GM12878 (cell line): ENCODE results near the gene OSTN. TPM values are rescaled to one million over a fixed set of nuclear protein-coding genes. Genes with fewer than 3 reads are reported as not detected.

ENCODE experiments used
- ATAC-seq: fragments of 200-7000 bp; cut with Tn5 transposase; 3 replicates; pipeline ENCODE4 v1.9.1; 2020; ENCODE audit warnings: mild to moderate bottlenecking, moderate library complexity
- BruUV-seq: library from RNA; stranded (reverse); fragments of 400-500 nt; replicated peaks from 2 replicates; lab custom pipeline; 2021; lab: Mats Ljungman, UMichigan
- CTCF ChIA-PET: fragments of 300-600 bp; sonication (Branson Sonifier 250); formaldehyde crosslinking; extraction: SDS; loops from one replicate; lab custom pipeline; 2021; ENCODE audit warnings: inconsistent platforms; lab: Yijun Ruan, JAX
- POLR2A ChIA-PET: fragments of 350-600 bp; formaldehyde crosslinking; extraction: SDS; loops from one replicate; lab custom pipeline; 2021; ENCODE audit warnings: inconsistent platforms; lab: Charles Lee
- RAD21 ChIA-PET: fragments of 300-600 bp; sonication (Branson Sonifier 250); formaldehyde crosslinking; loops from one replicate; lab custom pipeline; 2023; ENCODE audit warnings: antibody characterized with exemption; ENCODE audit not compliant: unreplicated experiment; lab: Charles Lee
- SMC1A ChIA-PET: fragments of 300-600 bp; sonication (Branson Sonifier 250); formaldehyde crosslinking; loops from one replicate; lab custom pipeline; 2023; ENCODE audit not compliant: unreplicated experiment, uncharacterized antibody; lab: Charles Lee
- DNase-seq: peaks from one replicate; pipeline ENCODE4 v3.0.0-alpha.2; 2011; ENCODE audit warnings: low read depth, low spot score
- FAIRE-seq: peaks from 3 replicates; lab custom pipeline; 2011; peaks lifted over from hg19 to GRCh38; lab: Jason Lieb, UNC
- H2AFZ ChIP-seq: 2 replicates; pipeline ENCODE4 v1.6.0; 2011; ENCODE audit warnings: low read depth, low read length, control low read depth; ENCODE audit not compliant: control insufficient read depth
- H3K27ac ChIP-seq: 2 replicates; pipeline ENCODE4 v1.5.1; 2011; ENCODE audit warnings: control low read depth; ENCODE audit not compliant: control insufficient read depth, insufficient read depth
- H3K27me3 ChIP-seq, 2 experiments: replicated peaks in 1 of 2; 2 replicates each; pipeline versions ENCODE4 v1.6.0 to v1.6.1; 2011; ENCODE audit warnings: low read length in 1 of 2; ENCODE audit not compliant: control insufficient read depth in 2 of 2, insufficient read depth in 2 of 2
- H3K36me3 ChIP-seq, 2 experiments: 2 replicates each; pipeline ENCODE4 v1.5.1; 2011; ENCODE audit warnings: low read length in 1 of 2; ENCODE audit not compliant: control insufficient read depth in 2 of 2, insufficient read depth in 2 of 2
- H3K4me1 ChIP-seq: 2 replicates; pipeline ENCODE4 v1.6.1; 2011; ENCODE audit warnings: mild to moderate bottlenecking, low read length, moderate library complexity, mixed read lengths; ENCODE audit not compliant: control insufficient read depth, insufficient read depth
- H3K4me2 ChIP-seq: 2 replicates; pipeline ENCODE4 v1.6.0; 2011; ENCODE audit warnings: control low read depth; ENCODE audit not compliant: control insufficient read depth, insufficient read depth
- H3K4me3 ChIP-seq: fragments of 200-600 bp; sonication (generic); 2 replicates; pipeline ENCODE4 v1.5.1; 2016
- H3K79me2 ChIP-seq: 2 replicates; pipeline ENCODE4 v1.6.0; 2011; ENCODE audit warnings: low read length; ENCODE audit not compliant: control insufficient read depth, insufficient read depth
- H3K9ac ChIP-seq: 2 replicates; pipeline ENCODE4 v1.8.0; 2011; ENCODE audit warnings: low read length, control low read depth, mixed read lengths; ENCODE audit not compliant: control insufficient read depth, insufficient read depth
- H3K9me3 ChIP-seq: replicated peaks from 3 replicates; pipeline ENCODE4 v1.5.1; 2011; ENCODE audit warnings: mild to moderate bottlenecking, low read length; ENCODE audit not compliant: control insufficient read depth, insufficient read depth
- H4K20me1 ChIP-seq: 2 replicates; pipeline ENCODE4 v1.6.0; 2011; ENCODE audit not compliant: control insufficient read depth, insufficient read depth
- BCLAF1 ChIP-seq: fragments of 450-650 bp; IDR thresholded peaks from 2 replicates; pipeline ENCODE4 v1.6.1; 2017; ENCODE audit warnings: antibody characterized with exemption, mild to moderate bottlenecking, moderate library complexity
- BHLHE40 ChIP-seq, 2 experiments: fragments of 450-650 bp in 1 of 2; IDR thresholded peaks; 2 replicates each; pipeline ENCODE4 v1.6.1; 2011 to 2017; ENCODE audit warnings: low read depth in 2 of 2, borderline replicate concordance in 1 of 2, improper control_type of control experiment in 1 of 2, low read length in 1 of 2, mild to moderate bottlenecking in 1 of 2
- CBX5 ChIP-seq: sonication (generic); IDR thresholded peaks from 2 replicates; pipeline ENCODE4 v1.6.1; 2016; ENCODE audit warnings: low read depth, moderate library complexity, mild to moderate bottlenecking, inconsistent platforms
- CHD2 ChIP-seq: IDR thresholded peaks from 2 replicates; pipeline ENCODE4 v1.6.1; 2011; ENCODE audit warnings: low read depth, low read length, improper control_type of control experiment, borderline replicate concordance
- FOS ChIP-seq: IDR thresholded peaks from 3 replicates; pipeline ENCODE4 v1.6.1; 2011; ENCODE audit warnings: borderline replicate concordance; ENCODE audit not compliant: insufficient read length; ENCODE audit errors: extremely low read depth
- GATAD2B ChIP-seq: fragments of 450-650 bp; conservative IDR thresholded peaks from 2 replicates; pipeline ENCODE4 v1.6.1; 2017; ENCODE audit warnings: low read depth, mild to moderate bottlenecking, moderate library complexity
- HCFC1 ChIP-seq: fragments of 150-350 bp; IDR thresholded peaks from 2 replicates; pipeline ENCODE4 v1.6.1; 2014; ENCODE audit warnings: low read length
- HDAC6 ChIP-seq: fragments of 200-600 bp; sonication (generic); IDR thresholded peaks from one replicate; pipeline ENCODE4 v1.8.0; 2017; ENCODE audit warnings: antibody characterized with exemption; ENCODE audit not compliant: unreplicated experiment
- MEF2A ChIP-seq: IDR thresholded peaks from 2 replicates; pipeline ENCODE4 v1.6.1; 2011; ENCODE audit warnings: low read depth, mild to moderate bottlenecking, low read length, moderate library complexity; ENCODE audit not compliant: insufficient read depth
- NR2C2 ChIP-seq: IDR thresholded peaks from 2 replicates; pipeline ENCODE4 v1.6.1; 2011; ENCODE audit warnings: borderline replicate concordance, low read depth; ENCODE audit not compliant: control insufficient read depth, insufficient read length
- RAD21 ChIP-seq: IDR thresholded peaks from 2 replicates; pipeline ENCODE4 v1.6.1; 2011; ENCODE audit warnings: mild to moderate bottlenecking, low read depth, low read length, moderate library complexity; ENCODE audit not compliant: insufficient read depth
- RAD51 ChIP-seq: fragments of 450-650 bp; IDR thresholded peaks from 2 replicates; pipeline ENCODE4 v1.6.1; 2016; ENCODE audit warnings: moderate library complexity, mild to moderate bottlenecking, inconsistent platforms
- RCOR1 ChIP-seq: conservative IDR thresholded peaks from 2 replicates; pipeline ENCODE4 v1.6.1; 2012; ENCODE audit warnings: low read depth, low read length, improper control_type of control experiment
- SIN3A ChIP-seq: IDR thresholded peaks from 2 replicates; pipeline ENCODE4 v1.6.1; 2012; ENCODE audit warnings: low read depth, low read length, improper control_type of control experiment
- SMARCA5 ChIP-seq: fragments of 450-650 bp; IDR thresholded peaks from 2 replicates; pipeline ENCODE4 v1.6.1; 2017; ENCODE audit warnings: mild to moderate bottlenecking
- SREBF1 ChIP-seq: IDR thresholded peaks from 2 replicates; pipeline ENCODE4 v1.6.1; 2012; ENCODE audit warnings: mild to moderate bottlenecking, low read length
- SREBF2 ChIP-seq: IDR thresholded peaks from 2 replicates; pipeline ENCODE4 v1.6.1; 2012; ENCODE audit warnings: mild to moderate bottlenecking, low read length
- YY1 ChIP-seq: IDR thresholded peaks from 2 replicates; pipeline ENCODE4 v1.6.1; 2011; ENCODE audit warnings: low read depth, mild to moderate bottlenecking, low read length
- WGBS: methylation state at CpG from one replicate; pipeline ENCODE4 v1.1.6; 2016; ENCODE audit warnings: low lambda C conversion rate; ENCODE audit not compliant: insufficient replicate concordance, insufficient coverage; ENCODE audit errors: missing lambda C conversion rate; 5-methylcytosine and 5-hydroxymethylcytosine counted together
- in situ Hi-C: fragments of 300-500 bp; cut with MboI; formaldehyde crosslinking; loops from 9 replicates; pipeline ENCODE4 v1.14.3; 2018; ENCODE audit warnings: mixed read lengths
- intact Hi-C: fragments of 100-400 bp; cut with micrococcal nuclease; formaldehyde crosslinking; loops from one replicate; pipeline ENCODE4 v1.14.2; 2022; ENCODE audit not compliant: unreplicated experiment
- polyA plus RNA-seq, 11 experiments: library from polyadenylated mRNA; depleted of rRNA in 4 of 11; unstranded in 6 of 11; stranded (reverse) in 5 of 11; fragments of >200 nt; fragmentation: Nextera tagmentation in 4 of 11; fragmentation: Illumina TruSeq in 1 of 11; extraction: Ambion mirVana in 4 of 11; extraction: Trizol in 1 of 11; gene quantifications; 1 replicate in 1 of 11; 2 replicates in 10 of 11; pipeline versions ENCODE4 v1.2.1 to v1.2.3, GENCODE V29; 2011 to 2016; ENCODE audit warnings: inconsistent platforms in 2 of 11, missing spikeins in 2 of 11, low read depth in 1 of 11
- total RNA-seq, 4 experiments: library from RNA; depleted of rRNA in 3 of 4; stranded (reverse); fragments of >200 nt in 3 of 4; fragmentation: Illumina TruSeq in 1 of 4; extraction: Trizol in 1 of 4; gene quantifications; 2 replicates each; pipeline versions ENCODE4 v1.2.1 to v1.2.3, GENCODE V29; 2013 to 2021
- TF ChIP-seq, protein P1 (sequence below): fragments of 450-650 bp; formaldehyde crosslinking; IDR thresholded peaks from 2 replicates; pipeline ENCODE4 v1.5.0; 2022; ENCODE audit warnings: mild to moderate bottlenecking, missing genetic modification characterization

The OSTN gene
- total and polyA plus RNA-seq, 10 of the 15 experiments (the other 5 are each of a cell fraction or from before 2014, with no cell fraction given), result 0.04 to 0.27 (median 0.06) TPM; not detected in 6

- ATAC-seq (no peak), DNase-seq (no peak), FAIRE-seq (peak; percentile 79)
- Histone ChIP-seq H3K9me3 (no peaks in the 10 kb centered on the region), H3K36me3 (no peaks in the 10 kb centered on the region), H3K4me2 (no peak overlapping the region), H4K20me1 (no peaks in the 10 kb centered on the region), H3K9ac (no peak overlapping the region), H2AFZ (no peak overlapping the region), H3K79me2 (no peaks in the 10 kb centered on the region), H3K27ac (no peak overlapping the region), H3K4me1 (no peaks in the 10 kb centered on the region), H3K27me3 (no peaks in the 10 kb centered on the region), H3K4me3 (no peak overlapping the region)
- ChIA-PET SMC1A (interaction anchor here (0.7 to 1.0 kb wide), 5 partner anchors 9 to 251 kb away, joined by 3 read pairs; no protein-coding TSS in a partner anchor), POLR2A (no interaction called here), RAD21 (no interaction called here), CTCF (interaction anchor here (0.6 kb wide), 1 partner anchor 899 kb away, joined by 3 read pairs; no protein-coding TSS in a partner anchor)
- WGBS, result 40% methylated on average over 2 of the region's 2 CpGs
- TF ChIP-seq GATAD2B (no peak), RAD51 (no peak), SMARCA5 (no peak), BCLAF1 (no peak), FOS (no peak), CHD2 (no peak), HDAC6 (no peak), SREBF1 (no peak), CBX5 (no peak), SREBF2 (no peak), SIN3A (no peak), BHLHE40 (IDR thresholded peaks at IDR 0.05; ENCODE audit: borderline replicate concordance in 1 of 2, low read depth in 2 of 2, low read length in 1 of 2) (no peak), RCOR1 (no peak), NR2C2 (no peak), MEF2A (no peak), HCFC1 (no peak), YY1 (no peak), RAD21 (no peak)
- TF ChIP-seq, protein P1, sequence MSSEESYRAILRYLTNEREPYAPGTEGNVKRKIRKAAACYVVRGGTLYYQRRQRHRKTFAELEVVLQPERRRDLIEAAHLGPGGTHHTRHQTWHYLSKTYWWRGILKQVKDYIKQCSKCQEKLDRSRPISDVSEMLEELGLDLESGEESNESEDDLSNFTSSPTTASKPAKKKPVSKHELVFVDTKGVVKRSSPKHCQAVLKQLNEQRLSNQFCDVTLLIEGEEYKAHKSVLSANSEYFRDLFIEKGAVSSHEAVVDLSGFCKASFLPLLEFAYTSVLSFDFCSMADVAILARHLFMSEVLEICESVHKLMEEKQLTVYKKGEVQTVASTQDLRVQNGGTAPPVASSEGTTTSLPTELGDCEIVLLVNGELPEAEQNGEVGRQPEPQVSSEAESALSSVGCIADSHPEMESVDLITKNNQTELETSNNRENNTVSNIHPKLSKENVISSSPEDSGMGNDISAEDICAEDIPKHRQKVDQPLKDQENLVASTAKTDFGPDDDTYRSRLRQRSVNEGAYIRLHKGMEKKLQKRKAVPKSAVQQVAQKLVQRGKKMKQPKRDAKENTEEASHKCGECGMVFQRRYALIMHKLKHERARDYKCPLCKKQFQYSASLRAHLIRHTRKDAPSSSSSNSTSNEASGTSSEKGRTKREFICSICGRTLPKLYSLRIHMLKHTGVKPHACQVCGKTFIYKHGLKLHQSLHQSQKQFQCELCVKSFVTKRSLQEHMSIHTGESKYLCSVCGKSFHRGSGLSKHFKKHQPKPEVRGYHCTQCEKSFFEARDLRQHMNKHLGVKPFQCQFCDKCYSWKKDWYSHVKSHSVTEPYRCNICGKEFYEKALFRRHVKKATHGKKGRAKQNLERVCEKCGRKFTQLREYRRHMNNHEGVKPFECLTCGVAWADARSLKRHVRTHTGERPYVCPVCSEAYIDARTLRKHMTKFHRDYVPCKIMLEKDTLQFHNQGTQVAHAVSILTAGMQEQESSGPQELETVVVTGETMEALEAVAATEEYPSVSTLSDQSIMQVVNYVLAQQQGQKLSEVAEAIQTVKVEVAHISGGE (CRISPR knock-in tag), result no peak
- BruUV-seq, result no TSS peak
- in situ Hi-C loops (no loop called here), intact Hi-C loops (no loop called here)
These were observed 28.9 kb upstream of the OSTN start for GRCh38 chr3:191170097-191170496.
